Vagina (tissue), 2 donors: ENCODE results near the gene CD38. TPM values are rescaled to one million over a fixed set of nuclear protein-coding genes. Genes with fewer than 3 reads are reported as not detected.
"Not testable (repeated sequence)": the region's sequence is repeated elsewhere in the genome, so short reads cannot be mapped to it uniquely, and the experiment has no call there.

Experiments used
- DNase-seq, 2 donors: peaks; one replicate each; pipeline ENCODE4 v3.0.0-alpha.2; 2017; ENCODE audit errors: extremely low spot score in 2 of 2
- H3K27ac ChIP-seq: fragments of 200-600 bp; sonication (generic); one replicate; pipeline ENCODE4 v1.5.1; 2019
- H3K27me3 ChIP-seq: fragments of 200-600 bp; sonication (generic); one replicate; pipeline ENCODE4 v1.5.1; 2019
- H3K36me3 ChIP-seq, 2 donors: fragments of 200-600 bp; sonication (generic); one replicate each; pipeline ENCODE4 v1.5.1; 2017 to 2019
- H3K4me1 ChIP-seq: fragments of 200-600 bp; sonication (generic); one replicate; pipeline ENCODE4 v1.5.1; 2019
- H3K4me3 ChIP-seq, 2 donors: fragments of 200-600 bp; sonication (generic); 1 replicate in 1 of 2; 2 replicates in 1 of 2; pipeline ENCODE4 v1.5.1; 2016 to 2019
- H3K9me3 ChIP-seq: fragments of 200-600 bp; sonication (generic); one replicate; pipeline ENCODE4 v1.5.1; 2019
- CTCF ChIP-seq, 3 experiments: fragments of 450-650 bp in 2 of 3; fragments of 200-600 bp in 1 of 3; sonication (generic) in 1 of 3; IDR thresholded peaks; one replicate each; pipeline ENCODE4 v1.5.1; 2017 to 2019; ENCODE audit warnings: antibody characterized with exemption in 3 of 3, mild to moderate bottlenecking in 2 of 3, moderate library complexity in 2 of 3
- POLR2A ChIP-seq, 2 donors: fragments of 450-650 bp; IDR thresholded peaks; one replicate each; pipeline ENCODE4 v1.6.1; 2017; ENCODE audit warnings: antibody characterized with exemption in 2 of 2, mild to moderate bottlenecking in 2 of 2, moderate library complexity in 2 of 2
- POLR2AphosphoS5 ChIP-seq, 2 donors: sonication (generic); formaldehyde crosslinking; IDR thresholded peaks; one replicate each; pipeline ENCODE4 v1.9.0; 2017; ENCODE audit warnings: antibody characterized with exemption in 2 of 2, mild to moderate bottlenecking in 2 of 2, low read depth in 1 of 2; ENCODE audit not compliant: insufficient read depth in 1 of 2
- intact Hi-C: fragments of 100-400 bp; cut with DNase I; formaldehyde crosslinking; loops from one replicate; pipeline ENCODE4 v1.15.1; 2023
- total RNA-seq: library from RNA; depleted of rRNA; stranded (reverse); fragments of >200 nt; gene quantifications from one replicate; pipeline ENCODE4 v1.2.3, GENCODE V29; 2016

CD38 gene
- total RNA-seq, 1 donor from 2014 or later: 1.2 TPM

GRCh38 chr4:15797320-15797719 lies 19.2 kb downstream of the CD38 start:
- Histone ChIP-seq H3K27me3 (no peaks in the 10 kb centered on the region), H3K27ac (no peak overlapping the region), H3K4me1 (no peaks in the 10 kb centered on the region), H3K36me3 (no peaks in the 10 kb centered on the region), H3K4me3 (no peak overlapping the region), H3K9me3 (no peaks in the 10 kb centered on the region)
- no peak for TF ChIP-seq POLR2A (IDR thresholded peaks at IDR 0.05)
- no peak for TF ChIP-seq POLR2AphosphoS5 (IDR thresholded peaks at IDR 0.05; ENCODE audit: insufficient read depth in 1 of 2, low read depth in 1 of 2)
- no peak for TF ChIP-seq CTCF (IDR thresholded peaks at IDR 0.05)
- DNase-seq: no peak
- intact Hi-C loops: no loop called here

- H3K36me3 ChIP-seq: no peaks in the 10 kb centered on the region
- no peak for DNase-seq
- H3K27ac ChIP-seq: no peak overlapping the region
- H3K27me3 ChIP-seq: no peaks in the 10 kb centered on the region
- TF ChIP-seq POLR2A (IDR thresholded peaks at IDR 0.05) (no peak), POLR2AphosphoS5 (IDR thresholded peaks at IDR 0.05; ENCODE audit: insufficient read depth in 1 of 2, low read depth in 1 of 2) (no peak), CTCF (IDR thresholded peaks at IDR 0.05) (no peak)
- H3K4me3 ChIP-seq: no peak overlapping the region
- intact Hi-C loops: no loop called here
- H3K9me3 ChIP-seq: no peaks in the 10 kb centered on the region
- no peaks in the 10 kb centered on the region for H3K4me1 ChIP-seq
Observed at GRCh38 chr4:15799141-15799540, 21.0 kb downstream of the CD38 start.

GRCh38 chr4:15799701-15800100 lies 21.6 kb downstream of the CD38 start:
- Histone ChIP-seq H3K27ac (no peak overlapping the region), H3K4me1 (no peaks in the 10 kb centered on the region), H3K36me3 (no peaks in the 10 kb centered on the region), H3K9me3 (no peaks in the 10 kb centered on the region), H3K27me3 (no peaks in the 10 kb centered on the region), H3K4me3 (no peak overlapping the region)
- TF ChIP-seq POLR2AphosphoS5 (IDR thresholded peaks at IDR 0.05; ENCODE audit: insufficient read depth in 1 of 2, low read depth in 1 of 2) (no peak), POLR2A (IDR thresholded peaks at IDR 0.05) (no peak), CTCF (IDR thresholded peaks at IDR 0.05) (no peak)
- intact Hi-C loops: no loop called here
- no peak for DNase-seq

GRCh38 chr4:15802497-15802896 lies 24.4 kb downstream of the CD38 start:
- intact Hi-C loops, DNase-seq, H3K4me3 ChIP-seq, H3K27ac ChIP-seq, H3K9me3 ChIP-seq, H3K27me3 ChIP-seq, H3K4me1 ChIP-seq, H3K36me3 ChIP-seq: not testable (repeated sequence)

GRCh38 chr4:15805583-15806517 lies 27.7 kb downstream of the CD38 start:
- TF ChIP-seq POLR2AphosphoS5 (IDR thresholded peaks at IDR 0.05; ENCODE audit: insufficient read depth in 1 of 2, low read depth in 1 of 2) (no peak), CTCF (IDR thresholded peaks at IDR 0.05) (peak in 2 of 3 experiments; percentile 38 to 56)
- intact Hi-C loops: no loop called here
- no peaks in the 10 kb centered on the region for H3K27me3 ChIP-seq
- H3K9me3 ChIP-seq: no peaks in the 10 kb centered on the region
- no peak for DNase-seq
- H3K4me1 ChIP-seq: no peaks in the 10 kb centered on the region
- H3K36me3 ChIP-seq: no peaks in the 10 kb centered on the region
- H3K27ac ChIP-seq: no peak overlapping the region
- H3K4me3 ChIP-seq: no peak overlapping the region
